Measurements from ENCODE around the gene CACNA1S.

CACNA1S gene

GRCh38 chr1:201113451-201114244, 1.4 kb upstream of the CACNA1S start:
- no peak for FAIRE-seq
- TF ChIP-seq POLR2A (IDR thresholded peaks at IDR 0.05; ENCODE audit: low read depth, low read length) (no peak), TAF1 (IDR thresholded peaks at IDR 0.05; ENCODE audit: borderline replicate concordance, low read depth, low read length) (no peak), POLR2AphosphoS5 (IDR thresholded peaks at IDR 0.05; ENCODE audit: low read depth, low read length) (no peak)
- no peak for DNase-seq (ENCODE audit: insufficient read length)

DNA sequence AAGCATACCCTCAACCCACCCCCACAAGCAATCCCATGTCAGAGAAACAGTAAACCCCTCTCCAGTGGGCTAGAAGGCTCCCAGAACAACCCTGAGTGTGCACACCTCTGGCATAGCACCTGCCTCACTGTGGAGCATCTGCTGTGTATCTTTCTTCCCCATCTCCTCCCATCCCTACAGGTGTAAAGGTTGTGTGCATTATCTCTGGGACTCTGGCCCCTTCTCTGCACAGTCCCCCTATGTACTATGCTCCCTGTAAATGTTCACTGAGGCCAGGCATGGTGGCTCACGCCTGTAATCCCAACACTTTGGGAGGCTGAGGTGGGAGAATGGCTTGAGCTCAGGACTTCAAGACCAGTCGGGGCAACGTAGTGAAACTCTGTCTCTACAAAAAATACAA, 700 bp upstream of the CACNA1S start:
- DNase-seq (ENCODE audit: insufficient read length) (no peak), FAIRE-seq (no peak)
- TF ChIP-seq TAF1 (IDR thresholded peaks at IDR 0.05; ENCODE audit: borderline replicate concordance, low read depth, low read length), result no peak

DNA sequence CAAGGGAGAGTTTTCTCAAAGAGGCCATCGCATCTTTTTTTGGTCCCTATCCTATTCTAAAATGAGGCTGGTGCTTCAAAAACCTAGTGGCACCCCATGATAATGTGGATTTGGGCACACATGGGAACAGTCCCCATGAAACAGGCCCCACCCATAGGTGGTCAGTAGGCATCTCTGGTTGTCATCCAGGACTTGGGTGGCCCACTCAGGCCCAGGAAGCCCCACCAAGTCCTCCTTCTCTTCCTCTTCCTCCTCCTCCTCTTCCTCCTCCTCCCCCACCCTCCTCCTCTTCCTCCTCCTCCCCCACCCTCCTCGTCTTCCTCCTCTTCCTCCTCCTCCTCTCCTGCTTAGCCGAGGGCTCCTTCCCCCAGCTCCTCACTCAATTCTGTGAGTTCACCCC, 554 bp downstream of the CACNA1S start:
- no peak for FAIRE-seq
- TF ChIP-seq POLR2AphosphoS5 (IDR thresholded peaks at IDR 0.05; ENCODE audit: low read depth, low read length), result no peak
- TF ChIP-seq TAF1 (IDR thresholded peaks at IDR 0.05; ENCODE audit: borderline replicate concordance, low read depth, low read length), result no peak
- TF ChIP-seq POLR2A (IDR thresholded peaks at IDR 0.05; ENCODE audit: low read depth, low read length), result no peak
- no peak for DNase-seq (ENCODE audit: insufficient read length)

GRCh38 chr1:201111156-201111555, 1.1 kb downstream of the CACNA1S start:
- TF ChIP-seq TAF1 (IDR thresholded peaks at IDR 0.05; ENCODE audit: borderline replicate concordance, low read depth, low read length), result no peak
- no peak for TF ChIP-seq POLR2A (IDR thresholded peaks at IDR 0.05; ENCODE audit: low read depth, low read length)
- no peak for TF ChIP-seq POLR2AphosphoS5 (IDR thresholded peaks at IDR 0.05; ENCODE audit: low read depth, low read length)
- FAIRE-seq, result no peak
- no peak for DNase-seq (ENCODE audit: insufficient read length)

DNA sequence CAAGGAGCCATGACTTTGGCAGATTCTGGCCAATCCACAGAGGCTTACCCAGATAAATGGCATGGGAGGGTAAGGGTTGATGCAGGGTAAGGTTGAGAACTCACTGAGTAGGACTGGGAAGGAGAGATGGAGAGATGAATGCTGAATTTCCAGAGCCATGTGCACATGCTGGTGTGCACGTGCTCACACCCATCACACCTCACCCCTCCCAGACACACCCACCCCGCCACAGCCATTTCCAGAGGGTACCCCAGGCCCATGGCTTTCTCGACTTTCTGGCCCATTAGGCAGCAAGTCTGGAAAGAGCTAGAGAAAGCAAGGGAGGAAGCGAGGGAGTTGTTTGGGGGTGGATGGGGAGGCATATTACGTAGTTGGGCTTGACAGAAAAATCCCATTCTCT, 1.6 kb downstream of the CACNA1S start:
- FAIRE-seq (no peak), DNase-seq (ENCODE audit: insufficient read length) (no peak)
- TF ChIP-seq POLR2AphosphoS5 (IDR thresholded peaks at IDR 0.05; ENCODE audit: low read depth, low read length) (no peak), POLR2A (IDR thresholded peaks at IDR 0.05; ENCODE audit: low read depth, low read length) (no peak), TAF1 (IDR thresholded peaks at IDR 0.05; ENCODE audit: borderline replicate concordance, low read depth, low read length) (no peak)

GRCh38 chr1:201110138-201110537, 2.1 kb downstream of the CACNA1S start:
- no peak for FAIRE-seq
- TF ChIP-seq POLR2AphosphoS5 (IDR thresholded peaks at IDR 0.05; ENCODE audit: low read depth, low read length), result no peak
- no peak for DNase-seq (ENCODE audit: insufficient read length)

GRCh38 chr1:201109651-201110050, 2.6 kb downstream of the CACNA1S start:
- DNase-seq (ENCODE audit: insufficient read length) (no peak), FAIRE-seq (no peak)
- no peak for TF ChIP-seq POLR2A (IDR thresholded peaks at IDR 0.05; ENCODE audit: low read depth, low read length)
- no peak for TF ChIP-seq POLR2AphosphoS5 (IDR thresholded peaks at IDR 0.05; ENCODE audit: low read depth, low read length)
- no peak for TF ChIP-seq TAF1 (IDR thresholded peaks at IDR 0.05; ENCODE audit: borderline replicate concordance, low read depth, low read length)

DNA sequence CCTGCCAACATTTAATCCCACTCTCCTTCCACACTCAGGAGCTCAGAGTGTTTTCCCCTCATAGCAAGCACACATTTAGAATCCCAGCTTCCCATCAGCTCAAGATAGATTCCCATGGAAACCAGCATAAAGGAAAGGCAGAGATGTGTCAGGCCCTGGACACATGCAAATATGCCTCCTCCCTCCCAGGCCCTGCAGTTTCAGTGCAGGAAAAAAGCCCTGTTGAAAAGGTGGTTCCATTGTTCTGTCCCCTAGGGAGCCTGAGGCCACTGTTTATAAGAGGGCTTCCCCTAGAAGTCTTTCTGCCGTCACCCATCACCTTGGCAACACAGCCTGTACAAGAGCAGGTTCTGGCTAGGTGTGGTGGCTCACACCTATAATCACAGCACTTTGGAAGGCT, 3.6 kb downstream of the CACNA1S start:
- DNase-seq (ENCODE audit: insufficient read length) (no peak), FAIRE-seq (no peak)
- TF ChIP-seq POLR2AphosphoS5 (IDR thresholded peaks at IDR 0.05; ENCODE audit: low read depth, low read length) (no peak), TAF1 (IDR thresholded peaks at IDR 0.05; ENCODE audit: borderline replicate concordance, low read depth, low read length) (no peak), POLR2A (IDR thresholded peaks at IDR 0.05; ENCODE audit: low read depth, low read length) (no peak)

GRCh38 chr1:201105688-201106087, 6.5 kb downstream of the CACNA1S start:
- DNase-seq (ENCODE audit: insufficient read length) (no peak), FAIRE-seq (no peak)
- TF ChIP-seq POLR2A (IDR thresholded peaks at IDR 0.05; ENCODE audit: low read depth, low read length) (no peak), POLR2AphosphoS5 (IDR thresholded peaks at IDR 0.05; ENCODE audit: low read depth, low read length) (no peak), TAF1 (IDR thresholded peaks at IDR 0.05; ENCODE audit: borderline replicate concordance, low read depth, low read length) (no peak)

- no peak for TF ChIP-seq POLR2AphosphoS5 (IDR thresholded peaks at IDR 0.05; ENCODE audit: low read depth, low read length)
- no peak for TF ChIP-seq POLR2A (IDR thresholded peaks at IDR 0.05; ENCODE audit: low read depth, low read length)
- no peak for TF ChIP-seq TAF1 (IDR thresholded peaks at IDR 0.05; ENCODE audit: borderline replicate concordance, low read depth, low read length)
- FAIRE-seq, result no peak
- no peak for DNase-seq (ENCODE audit: insufficient read length)
These were observed 8.1 kb downstream of the CACNA1S start for GRCh38 chr1:201104141-201104540.

GRCh38 chr1:201103666-201104065, 8.6 kb downstream of the CACNA1S start:
- TF ChIP-seq POLR2A (IDR thresholded peaks at IDR 0.05; ENCODE audit: low read depth, low read length), result no peak
- TF ChIP-seq TAF1 (IDR thresholded peaks at IDR 0.05; ENCODE audit: borderline replicate concordance, low read depth, low read length), result no peak
- no peak for TF ChIP-seq POLR2AphosphoS5 (IDR thresholded peaks at IDR 0.05; ENCODE audit: low read depth, low read length)
- FAIRE-seq (no peak), DNase-seq (ENCODE audit: insufficient read length) (no peak)

GRCh38 chr1:201100169-201100930, 11.9 kb downstream of the CACNA1S start:
- no peak for DNase-seq (ENCODE audit: insufficient read length)
- no peak for FAIRE-seq

More at GRCh38 chr1:201100169-201100930, 11.9 kb downstream of the CACNA1S start:
- TF ChIP-seq POLR2A (IDR thresholded peaks at IDR 0.05; ENCODE audit: low read depth, low read length) (no peak), POLR2AphosphoS5 (IDR thresholded peaks at IDR 0.05; ENCODE audit: low read depth, low read length) (no peak), TAF1 (IDR thresholded peaks at IDR 0.05; ENCODE audit: borderline replicate concordance, low read depth, low read length) (no peak)

Data from GM12892 (cell line).